HepG2 (cell line): ENCODE data around the gene DCAF7. TPM values are rescaled to one million over a fixed set of nuclear protein-coding genes. Genes with fewer than 3 reads are reported as not detected.

Experiments
- ATAD3A ChIP-seq: sonication (generic); formaldehyde crosslinking; IDR thresholded peaks from 2 replicates; pipeline ENCODE4 v1.4.0; 2020; ENCODE audit warnings: missing genetic modification reagents
- CCDC6 ChIP-seq: sonication (generic); formaldehyde crosslinking; IDR thresholded peaks from 2 replicates; pipeline ENCODE4 v1.8.1; 2022; ENCODE audit warnings: mild to moderate bottlenecking, missing genetic modification reagents, moderate library complexity
- CENPT ChIP-seq: sonication (generic); formaldehyde crosslinking; IDR thresholded peaks from 2 replicates; pipeline ENCODE4 v1.8.0; 2022; ENCODE audit warnings: low read depth, mild to moderate bottlenecking, moderate library complexity, missing genetic modification reagents
- FLYWCH1 ChIP-seq: sonication (generic); formaldehyde crosslinking; IDR thresholded peaks from 2 replicates; pipeline ENCODE4 v1.8.1; 2023; ENCODE audit warnings: mild to moderate bottlenecking, missing genetic modification reagents
- FOXK2 ChIP-seq: fragments of 450-650 bp; IDR thresholded peaks from 2 replicates; pipeline ENCODE4 v1.6.1; 2016
- FOXP1 ChIP-seq, 2 experiments: fragments of 450-650 bp in 1 of 2; IDR thresholded peaks; 2 replicates each; pipeline ENCODE4 v1.6.1; 2017 to 2018; ENCODE audit warnings: antibody characterized with exemption in 1 of 2
- HMG20A ChIP-seq: IDR thresholded peaks from 2 replicates; pipeline ENCODE4 v1.6.1; 2016; ENCODE audit warnings: borderline replicate concordance
- HNF4A ChIP-seq: sonication (generic); formaldehyde crosslinking; IDR thresholded peaks from 2 replicates; pipeline ENCODE4 v1.4.0; 2020; ENCODE audit warnings: missing genetic modification reagents
- HNRNPLL ChIP-seq: fragments of 200-400 bp; formaldehyde crosslinking; IDR thresholded peaks from 2 replicates; pipeline ENCODE4 v1.6.1; 2017; ENCODE audit warnings: mild to moderate bottlenecking, low read depth, low read length; ENCODE audit not compliant: poor library complexity, severe bottlenecking
- HOXA5 ChIP-seq: sonication (generic); formaldehyde crosslinking; IDR thresholded peaks from 2 replicates; pipeline ENCODE4 v1.4.0; 2020; ENCODE audit warnings: missing genetic modification reagents
- NFE2L2 ChIP-seq: fragments of 150-350 bp; IDR thresholded peaks from 2 replicates; pipeline ENCODE4 v1.6.1; 2014; ENCODE audit warnings: low read length
- NFYC ChIP-seq: IDR thresholded peaks from 2 replicates; pipeline ENCODE4 v1.6.1; 2016; ENCODE audit warnings: missing genetic modification reagents, missing compliant biosample characterization
- PHF5A ChIP-seq: IDR thresholded peaks from one replicate; pipeline ENCODE4 v1.6.1; 2018; ENCODE audit warnings: low read depth, missing genetic modification reagents; ENCODE audit not compliant: unreplicated experiment
- SCMH1 ChIP-seq: sonication (generic); formaldehyde crosslinking; IDR thresholded peaks from 2 replicates; pipeline ENCODE4 v1.9.0; 2021; ENCODE audit warnings: missing genetic modification reagents, mild to moderate bottlenecking, borderline replicate concordance
- STAG1 ChIP-seq: sonication (generic); formaldehyde crosslinking; IDR thresholded peaks from 2 replicates; pipeline ENCODE4 v1.4.0; 2020; ENCODE audit warnings: missing genetic modification reagents
- ZEB1 ChIP-seq: IDR thresholded peaks from 2 replicates; pipeline ENCODE4 v1.6.1; 2012; ENCODE audit warnings: mild to moderate bottlenecking, low read depth, inconsistent platforms; ENCODE audit not compliant: insufficient replicate concordance
- ZNF326 ChIP-seq: sonication (generic); formaldehyde crosslinking; IDR thresholded peaks from 2 replicates; pipeline ENCODE4 v1.4.0; 2020; ENCODE audit warnings: missing genetic modification reagents, borderline replicate concordance
- ZNF33A ChIP-seq: sonication (generic); formaldehyde crosslinking; IDR thresholded peaks from 2 replicates; pipeline ENCODE4 v1.5.1; 2020; ENCODE audit warnings: missing genetic modification reagents, mild to moderate bottlenecking, moderate library complexity, borderline replicate concordance
- ZNF468 ChIP-seq: sonication (generic); formaldehyde crosslinking; IDR thresholded peaks from 2 replicates; pipeline ENCODE4 v1.8.0; 2022; ENCODE audit warnings: mild to moderate bottlenecking, moderate library complexity, missing genetic modification reagents
- ZNF777 ChIP-seq: sonication (generic); formaldehyde crosslinking; IDR thresholded peaks from 2 replicates; pipeline ENCODE4 v1.4.0; 2020; ENCODE audit warnings: missing genetic modification reagents
- ZNF883 ChIP-seq: sonication (generic); formaldehyde crosslinking; IDR thresholded peaks from 2 replicates; pipeline ENCODE4 v1.5.1; 2020; ENCODE audit warnings: mild to moderate bottlenecking, missing genetic modification reagents; ENCODE audit errors: not compliant biosample characterization
- polyA plus RNA-seq, 8 experiments: library from polyadenylated mRNA; depleted of rRNA in 3 of 8; stranded (reverse) in 7 of 8; unstranded in 1 of 8; fragments of >200 nt; fragmentation: Illumina TruSeq in 4 of 8; extraction: Trizol in 4 of 8; gene quantifications; 2 replicates each; pipeline versions ENCODE4 v1.2.1 to v1.2.3, GENCODE V29; 2011 to 2016; ENCODE audit warnings: low read depth in 4 of 8, missing spikeins in 1 of 8, mixed read lengths in 1 of 8; ENCODE audit not compliant: insufficient read depth in 1 of 8
- total RNA-seq, 5 experiments: library from RNA; depleted of rRNA; stranded (reverse); fragments of >200 nt; fragmentation: Illumina TruSeq; extraction: Trizol; gene quantifications; 2 replicates each; pipeline ENCODE4 v1.2.3, GENCODE V29; 2016; ENCODE audit warnings: low read depth in 1 of 5
- TF ChIP-seq, protein P1 (sequence below): sonication (generic); formaldehyde crosslinking; IDR thresholded peaks from 2 replicates; pipeline ENCODE4 v1.8.1; 2023; ENCODE audit warnings: mild to moderate bottlenecking, missing genetic modification reagents
- TF ChIP-seq, protein P2 (sequence below): sonication (generic); formaldehyde crosslinking; IDR thresholded peaks from 2 replicates; pipeline ENCODE4 v1.4.0; 2020; ENCODE audit warnings: missing genetic modification reagents, borderline replicate concordance
- TF ChIP-seq, protein P3 (sequence below): sonication (generic); formaldehyde crosslinking; IDR thresholded peaks from 2 replicates; pipeline ENCODE4 v1.4.0; 2020; ENCODE audit warnings: missing genetic modification reagents, mild to moderate bottlenecking, borderline replicate concordance
- TF ChIP-seq, protein P4 (sequence below): sonication (generic); formaldehyde crosslinking; IDR thresholded peaks from 2 replicates; pipeline ENCODE4 v1.5.1; 2020; ENCODE audit warnings: mild to moderate bottlenecking, missing genetic modification reagents, borderline replicate concordance

DCAF7 gene
- total and polyA plus RNA-seq, 2 of the 13 experiments (the other 11 are each of a cell fraction or from before 2014, with no cell fraction given): 55.2 to 73.4 TPM

DNA sequence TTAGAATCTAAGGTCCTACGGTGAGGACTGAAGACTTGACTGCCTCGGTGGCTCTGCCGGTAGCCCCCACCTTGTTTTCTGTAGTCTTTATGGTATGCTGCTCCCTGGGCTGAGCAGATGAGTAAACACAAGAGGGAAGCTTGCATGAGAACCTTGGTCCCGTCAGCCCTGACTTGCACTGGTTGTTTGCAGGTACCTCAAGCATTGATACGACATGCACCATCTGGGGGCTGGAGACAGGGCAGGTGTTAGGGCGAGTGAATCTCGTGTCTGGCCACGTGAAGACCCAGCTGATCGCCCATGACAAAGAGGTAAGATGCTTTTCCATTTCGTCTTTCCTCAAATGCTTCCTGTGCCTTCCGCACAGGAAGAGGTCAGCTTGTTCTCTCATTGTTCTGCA lies 29.4 kb downstream of the DCAF7 start (continued):
- peak; percentile 70 for TF ChIP-seq ZEB1
- no peak for TF ChIP-seq NFE2L2
- TF ChIP-seq CENPT: no peak
- TF ChIP-seq ZNF883 (CRISPR knock-in tag): peak; percentile 43
- no peak for TF ChIP-seq ZNF777 (CRISPR knock-in tag)
- TF ChIP-seq, protein P1, sequence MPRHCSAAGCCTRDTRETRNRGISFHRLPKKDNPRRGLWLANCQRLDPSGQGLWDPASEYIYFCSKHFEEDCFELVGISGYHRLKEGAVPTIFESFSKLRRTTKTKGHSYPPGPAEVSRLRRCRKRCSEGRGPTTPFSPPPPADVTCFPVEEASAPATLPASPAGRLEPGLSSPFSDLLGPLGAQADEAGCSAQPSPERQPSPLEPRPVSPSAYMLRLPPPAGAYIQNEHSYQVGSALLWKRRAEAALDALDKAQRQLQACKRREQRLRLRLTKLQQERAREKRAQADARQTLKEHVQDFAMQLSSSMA: peak; percentile 45; the same call in 1 of the 2 replicates
- TF ChIP-seq, protein P2, sequence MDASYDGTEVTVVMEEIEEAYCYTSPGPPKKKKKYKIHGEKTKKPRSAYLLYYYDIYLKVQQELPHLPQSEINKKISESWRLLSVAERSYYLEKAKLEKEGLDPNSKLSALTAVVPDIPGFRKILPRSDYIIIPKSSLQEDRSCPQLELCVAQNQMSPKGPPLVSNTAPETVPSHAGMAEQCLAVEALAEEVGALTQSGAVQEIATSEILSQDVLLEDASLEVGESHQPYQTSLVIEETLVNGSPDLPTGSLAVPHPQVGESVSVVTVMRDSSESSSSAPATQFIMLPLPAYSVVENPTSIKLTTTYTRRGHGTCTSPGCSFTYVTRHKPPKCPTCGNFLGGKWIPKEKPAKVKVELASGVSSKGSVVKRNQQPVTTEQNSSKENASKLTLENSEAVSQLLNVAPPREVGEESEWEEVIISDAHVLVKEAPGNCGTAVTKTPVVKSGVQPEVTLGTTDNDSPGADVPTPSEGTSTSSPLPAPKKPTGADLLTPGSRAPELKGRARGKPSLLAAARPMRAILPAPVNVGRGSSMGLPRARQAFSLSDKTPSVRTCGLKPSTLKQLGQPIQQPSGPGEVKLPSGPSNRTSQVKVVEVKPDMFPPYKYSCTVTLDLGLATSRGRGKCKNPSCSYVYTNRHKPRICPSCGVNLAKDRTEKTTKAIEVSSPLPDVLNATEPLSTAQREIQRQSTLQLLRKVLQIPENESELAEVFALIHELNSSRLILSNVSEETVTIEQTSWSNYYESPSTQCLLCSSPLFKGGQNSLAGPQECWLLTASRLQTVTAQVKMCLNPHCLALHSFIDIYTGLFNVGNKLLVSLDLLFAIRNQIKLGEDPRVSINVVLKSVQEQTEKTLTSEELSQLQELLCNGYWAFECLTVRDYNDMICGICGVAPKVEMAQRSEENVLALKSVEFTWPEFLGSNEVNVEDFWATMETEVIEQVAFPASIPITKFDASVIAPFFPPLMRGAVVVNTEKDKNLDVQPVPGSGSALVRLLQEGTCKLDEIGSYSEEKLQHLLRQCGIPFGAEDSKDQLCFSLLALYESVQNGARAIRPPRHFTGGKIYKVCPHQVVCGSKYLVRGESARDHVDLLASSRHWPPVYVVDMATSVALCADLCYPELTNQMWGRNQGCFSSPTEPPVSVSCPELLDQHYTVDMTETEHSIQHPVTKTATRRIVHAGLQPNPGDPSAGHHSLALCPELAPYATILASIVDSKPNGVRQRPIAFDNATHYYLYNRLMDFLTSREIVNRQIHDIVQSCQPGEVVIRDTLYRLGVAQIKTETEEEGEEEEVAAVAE (CRISPR knock-in tag): no peak
- no peak for TF ChIP-seq ZNF326 (CRISPR knock-in tag)
- TF ChIP-seq, protein P3, sequence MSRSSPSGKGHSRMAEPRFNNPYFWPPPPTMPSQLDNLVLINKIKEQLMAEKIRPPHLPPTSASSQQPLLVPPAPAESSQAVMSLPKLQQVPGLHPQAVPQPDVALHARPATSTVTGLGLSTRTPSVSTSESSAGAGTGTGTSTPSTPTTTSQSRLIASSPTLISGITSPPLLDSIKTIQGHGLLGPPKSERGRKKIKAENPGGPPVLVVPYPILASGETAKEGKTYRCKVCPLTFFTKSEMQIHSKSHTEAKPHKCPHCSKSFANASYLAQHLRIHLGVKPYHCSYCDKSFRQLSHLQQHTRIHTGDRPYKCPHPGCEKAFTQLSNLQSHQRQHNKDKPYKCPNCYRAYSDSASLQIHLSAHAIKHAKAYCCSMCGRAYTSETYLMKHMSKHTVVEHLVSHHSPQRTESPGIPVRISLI (CRISPR knock-in tag): peak; percentile 31; the same call in 1 of the 2 replicates
- no peak for TF ChIP-seq ZNF468 (CRISPR knock-in tag)
- TF ChIP-seq SCMH1: no peak
- peak; percentile 22; the same call in 1 of the 2 replicates for TF ChIP-seq HMG20A
- TF ChIP-seq HNF4A: peak; percentile 84
- TF ChIP-seq CCDC6 (CRISPR knock-in tag): no peak
- TF ChIP-seq, protein P4, sequence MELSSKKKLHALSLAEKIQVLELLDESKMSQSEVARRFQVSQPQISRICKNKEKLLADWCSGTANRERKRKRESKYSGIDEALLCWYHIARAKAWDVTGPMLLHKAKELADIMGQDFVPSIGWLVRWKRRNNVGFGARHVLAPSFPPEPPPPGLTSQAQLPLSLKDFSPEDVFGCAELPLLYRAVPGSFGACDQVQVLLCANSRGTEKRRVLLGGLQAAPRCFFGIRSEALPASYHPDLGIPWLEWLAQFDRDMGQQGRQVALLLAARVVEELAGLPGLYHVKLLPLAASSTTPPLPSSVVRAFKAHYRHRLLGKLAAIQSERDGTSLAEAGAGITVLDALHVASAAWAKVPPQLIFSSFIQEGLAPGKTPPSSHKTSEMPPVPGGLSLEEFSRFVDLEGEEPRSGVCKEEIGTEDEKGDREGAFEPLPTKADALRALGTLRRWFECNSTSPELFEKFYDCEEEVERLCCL (CRISPR knock-in tag): no peak
- TF ChIP-seq ATAD3A (CRISPR knock-in tag): no peak
- no peak for TF ChIP-seq FLYWCH1 (CRISPR knock-in tag)
- no peak for TF ChIP-seq NFYC (CRISPR knock-in tag)
- TF ChIP-seq ZNF33A (CRISPR knock-in tag): no peak
- TF ChIP-seq HNRNPLL: no peak
- TF ChIP-seq FOXP1 (IDR thresholded peaks at IDR 0.05): no peak
- peak; percentile 81 for TF ChIP-seq FOXP1 (CRISPR knock-in tag; IDR thresholded peaks at IDR 0.05)
- peak; percentile 49 for TF ChIP-seq PHF5A
- peak; percentile 10; the same call in 1 of the 2 replicates for TF ChIP-seq STAG1 (CRISPR knock-in tag)
- TF ChIP-seq HOXA5 (CRISPR knock-in tag): no peak
- TF ChIP-seq FOXK2: peak; percentile 22; the same call in 1 of the 2 replicates
